ENCODE results near the gene FIGLA.

GRCh38 chr2:70733646-70734180, 56.7 kb downstream of the FIGLA start:
- TF ChIP-seq POLR2A (IDR thresholded peaks at IDR 0.05; ENCODE audit: low read length), result no peak
- no peak for TF ChIP-seq GATA1 (IDR thresholded peaks at IDR 0.05; ENCODE audit: low read depth, low read length)

Measured in erythroblast (primary cell).